GM18517 (cell line): ENCODE data around the gene OBP2B.
"Not testable (repeated sequence)": the region's sequence is repeated elsewhere in the genome, so short reads cannot be mapped to it uniquely, and the experiment has no call there.

ENCODE experiments used
- ATAC-seq: cut with Tn5 transposase; IDR thresholded peaks from one replicate; pipeline ENCODE4 v1.9.1; 2021; ENCODE audit warnings: mild to moderate bottlenecking, moderate library complexity; ENCODE audit not compliant: unreplicated experiment

The OBP2B gene, protein sequence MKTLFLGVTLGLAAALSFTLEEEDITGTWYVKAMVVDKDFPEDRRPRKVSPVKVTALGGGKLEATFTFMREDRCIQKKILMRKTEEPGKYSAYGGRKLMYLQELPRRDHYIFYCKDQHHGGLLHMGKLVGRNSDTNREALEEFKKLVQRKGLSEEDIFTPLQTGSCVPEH

DNA sequence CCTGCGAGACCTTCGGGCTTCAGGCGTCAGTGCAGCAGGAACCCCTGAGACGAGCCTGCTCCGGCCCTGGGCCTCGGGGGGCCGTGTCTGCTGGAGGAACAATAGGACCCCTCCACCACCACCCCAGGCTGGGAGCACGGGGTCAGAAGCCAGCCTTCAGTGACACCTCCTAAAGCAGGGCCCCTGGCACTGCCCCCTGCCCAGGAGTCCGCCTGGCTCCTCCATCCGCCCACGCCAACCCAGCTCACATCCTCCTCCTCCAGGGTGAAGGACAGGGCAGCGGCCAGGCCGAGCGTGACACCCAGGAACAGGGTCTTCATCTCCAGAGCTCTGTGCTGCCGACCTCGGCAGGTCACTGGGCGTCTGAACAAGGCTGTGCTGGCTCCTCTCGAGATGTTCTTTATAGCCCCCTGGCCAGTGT is at the start of gene OBP2B:
OBP2B (minus strand) TSS at position 371 of the 421 bp plus-strand sequence; CDS start at position 320, 51 bp downstream.
- ATAC-seq, result not testable (repeated sequence)

DNA sequence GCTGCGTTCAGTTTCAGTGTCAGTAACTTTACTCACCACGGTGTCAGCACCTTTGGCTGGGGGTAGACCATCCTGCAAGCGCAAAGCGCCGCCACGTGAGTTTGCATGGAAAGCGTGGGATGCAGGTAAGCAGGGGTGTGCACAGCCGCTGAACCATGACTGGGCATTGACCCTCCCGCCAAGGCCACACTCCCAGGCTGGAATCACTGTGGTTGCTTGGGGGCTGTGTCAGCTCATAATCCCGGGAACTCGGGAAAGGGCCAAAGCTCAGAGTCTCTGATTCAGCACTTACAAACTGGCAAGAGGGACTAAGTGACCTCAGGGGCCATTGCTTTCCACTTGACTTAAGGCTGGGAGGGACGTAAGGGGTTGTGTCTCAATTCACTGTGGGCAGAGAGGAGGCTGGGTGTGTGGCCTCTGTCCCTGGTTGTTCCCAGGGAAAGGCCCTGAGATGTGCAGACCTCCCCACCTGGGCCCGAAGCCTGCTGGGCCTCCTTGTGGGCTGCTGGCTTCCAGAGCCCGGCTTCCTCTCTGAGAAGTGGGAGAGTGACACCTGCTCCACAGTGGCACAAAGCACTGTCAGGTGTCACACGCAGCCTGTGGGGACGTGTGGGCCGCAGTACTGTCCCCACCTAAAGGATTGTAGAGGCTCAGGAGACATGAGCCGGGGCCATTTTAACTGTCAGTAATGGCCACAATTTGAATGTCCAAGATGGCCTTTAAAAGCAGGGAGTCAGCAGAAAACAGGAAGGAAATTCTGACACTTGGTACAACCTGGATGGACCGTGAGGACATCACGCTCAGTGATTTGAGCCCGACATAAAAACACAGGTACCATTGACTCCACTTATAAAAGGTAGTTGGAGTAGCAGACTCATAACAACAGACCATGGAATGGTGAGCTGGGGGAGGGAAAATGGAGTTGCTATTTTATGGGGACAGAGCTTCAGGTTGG is 49.3 kb upstream of the OBP2B start:
- no peak for ATAC-seq

DNA sequence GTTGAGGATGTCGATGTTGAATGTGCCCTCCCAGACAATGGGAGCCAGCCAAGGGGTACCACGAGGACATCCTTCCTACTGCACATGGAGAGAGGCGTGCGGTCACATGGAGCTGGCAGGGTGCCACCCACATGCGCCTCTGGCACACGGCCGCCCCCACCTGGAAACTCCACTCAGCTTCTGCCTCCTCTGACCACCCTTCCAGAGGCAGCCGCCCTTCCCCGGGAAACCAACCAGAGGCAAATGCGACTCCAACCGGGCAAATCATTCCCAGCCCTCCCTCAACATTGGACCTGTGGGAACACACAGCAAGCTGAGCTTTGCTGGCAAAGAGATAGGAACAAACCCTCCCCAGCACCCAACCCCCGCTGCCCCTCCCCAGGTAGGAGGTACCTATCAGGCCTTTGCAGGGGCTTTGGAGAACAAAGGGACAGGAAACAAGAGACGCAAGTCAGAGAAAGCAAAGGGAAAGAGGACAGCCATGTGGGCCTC is 48.5 kb upstream of the OBP2B start:
- ATAC-seq, result no peak

DNA sequence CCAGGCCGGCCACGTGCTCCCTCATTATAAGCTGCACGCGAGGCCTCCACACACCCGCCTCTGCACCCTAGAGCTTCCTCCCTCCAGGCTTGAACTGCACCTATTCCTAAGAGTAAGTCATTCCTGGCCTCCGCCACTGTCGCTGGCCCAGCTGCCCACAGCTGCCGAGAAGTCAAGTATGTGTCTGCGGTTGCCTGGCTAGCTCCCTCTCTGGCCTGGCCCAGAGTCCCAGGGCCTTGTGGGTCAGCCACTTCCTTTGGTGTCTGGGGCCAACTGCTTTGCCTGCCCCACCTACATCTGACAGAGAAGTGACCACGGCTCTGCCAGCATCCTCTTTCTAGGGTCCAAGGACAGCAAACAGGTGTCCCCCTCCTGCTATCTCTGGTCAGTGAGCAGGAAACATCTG is 47.6 kb upstream of the OBP2B start:
- ATAC-seq, result no peak

DNA sequence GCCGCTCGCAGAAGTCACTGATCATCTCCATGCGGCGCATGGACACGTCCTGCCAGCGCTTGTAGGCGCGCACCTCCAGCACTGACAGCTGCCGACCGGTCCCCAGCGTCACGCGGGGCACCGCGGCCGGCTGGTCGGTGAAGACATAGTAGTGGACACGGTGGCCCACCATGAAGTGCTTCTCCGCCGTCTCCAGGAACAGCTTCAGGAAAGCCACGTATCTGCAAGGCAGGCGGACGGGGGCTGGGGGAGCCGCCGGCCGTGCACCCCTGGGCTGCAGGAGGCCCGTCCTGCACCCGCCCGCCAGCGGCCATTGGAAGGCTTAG is 47.0 kb upstream of the OBP2B start:
- ATAC-seq, result no peak

DNA sequence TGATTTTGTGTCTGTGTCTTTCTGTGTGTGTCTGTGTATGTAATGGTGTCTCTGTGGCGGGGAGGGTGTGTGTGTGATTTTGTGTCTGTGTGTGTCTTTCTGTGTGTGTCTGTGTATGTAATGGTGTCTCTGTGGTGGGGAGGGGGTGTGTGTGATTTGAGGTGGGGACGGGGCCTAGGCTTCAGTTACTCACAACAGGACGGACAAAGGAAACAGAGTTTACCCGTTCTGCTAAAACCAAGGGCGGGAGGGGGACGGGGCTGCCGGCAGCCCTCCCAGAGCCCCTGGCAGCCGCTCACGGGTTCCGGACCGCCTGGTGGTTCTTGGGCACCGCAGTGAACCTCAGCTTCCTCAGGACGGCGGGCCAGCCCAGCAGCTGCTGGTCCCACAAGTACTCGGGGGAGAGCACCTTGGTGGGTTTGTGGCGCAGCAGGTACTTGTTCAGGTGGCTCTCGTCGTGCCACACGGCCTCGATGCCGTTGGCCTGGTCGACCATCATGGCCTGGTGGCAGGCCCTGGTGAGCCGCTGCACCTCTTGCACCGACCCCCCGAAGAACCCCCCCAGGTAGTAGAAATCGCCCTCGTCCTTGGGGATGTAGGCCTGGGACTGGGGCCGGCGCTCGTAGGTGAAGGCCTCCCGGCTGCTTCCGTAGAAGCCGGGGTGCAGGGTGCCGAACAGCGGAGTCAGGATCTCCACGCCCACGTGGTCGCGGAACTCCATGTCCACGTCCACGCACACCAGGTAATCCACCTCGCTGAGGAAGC is 46.5 kb upstream of the OBP2B start:
- ATAC-seq, result no peak

DNA sequence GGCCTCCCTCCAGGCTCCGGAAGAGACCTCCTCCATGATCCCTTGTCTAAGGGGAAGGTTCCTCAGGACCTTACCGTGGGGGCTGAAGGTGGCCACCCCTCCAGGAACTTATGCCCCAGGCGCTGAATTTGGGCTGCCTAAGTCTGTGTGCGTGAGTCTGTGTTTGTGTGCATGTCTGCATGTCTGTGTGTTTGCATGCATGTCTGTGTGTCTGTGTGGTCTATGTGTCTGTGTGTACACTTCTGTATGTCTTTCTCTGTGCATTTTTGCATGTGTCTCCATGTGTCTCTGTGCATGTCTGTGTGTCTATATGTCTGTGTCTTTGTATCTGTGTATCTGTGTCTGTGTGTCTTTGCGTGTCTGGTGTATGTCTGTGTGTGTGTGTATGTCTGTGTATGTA is 45.4 kb upstream of the OBP2B start:
- no peak for ATAC-seq

DNA sequence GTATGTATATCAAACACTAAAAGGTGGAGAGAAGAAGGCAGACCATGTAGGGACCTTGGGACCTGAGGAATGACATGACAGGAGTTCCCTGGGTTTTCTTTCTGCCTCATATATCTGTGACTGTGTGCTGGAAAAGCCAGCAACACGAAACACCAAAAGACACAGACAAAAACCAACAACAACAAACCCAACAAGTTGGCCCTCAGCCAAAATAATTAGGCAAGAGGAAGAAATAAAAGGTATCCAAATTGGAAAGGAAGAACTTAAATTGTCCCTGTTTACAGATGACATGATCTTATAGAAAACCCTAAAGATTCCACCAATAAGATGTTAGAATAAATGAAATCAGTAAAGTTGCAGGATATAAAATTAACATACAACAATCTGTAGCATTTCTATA is 44.2 kb upstream of the OBP2B start:
- ATAC-seq, result no peak

DNA sequence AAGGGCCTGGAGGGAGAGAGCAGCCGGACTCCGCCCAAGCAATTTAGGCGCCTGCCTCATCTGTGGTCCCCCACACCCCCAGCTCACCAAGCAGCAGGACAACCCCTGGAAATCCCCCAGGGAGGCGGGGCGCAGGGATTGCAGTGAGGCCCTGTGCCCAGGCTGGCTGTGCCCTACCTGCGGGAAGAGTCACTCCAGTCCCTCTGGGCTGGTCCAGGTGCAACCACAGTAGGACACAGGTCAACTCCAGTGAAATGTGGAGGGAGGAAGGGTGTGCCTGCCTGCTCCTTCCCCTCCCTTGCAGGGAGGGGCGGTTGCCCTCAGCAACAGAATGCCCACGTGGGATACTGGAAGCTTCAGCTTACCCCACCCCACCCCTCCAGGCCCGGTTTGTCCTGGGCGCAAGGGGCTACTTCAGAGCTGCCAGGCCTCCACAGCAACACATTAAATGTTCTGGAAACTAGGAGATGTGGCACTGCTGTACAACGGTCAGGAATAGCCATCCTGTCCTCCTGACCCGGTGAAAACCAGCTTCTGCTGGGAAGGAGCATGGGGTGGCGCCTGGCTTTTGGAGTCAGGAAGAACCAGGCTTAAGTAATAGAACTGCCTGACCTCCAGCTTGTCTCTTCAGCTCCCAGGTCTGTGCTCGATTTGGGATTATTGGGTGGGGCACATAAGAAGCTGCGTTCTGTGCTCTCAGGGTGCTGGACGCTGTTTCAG is 43.4 kb upstream of the OBP2B start:
- ATAC-seq, result no peak

DNA sequence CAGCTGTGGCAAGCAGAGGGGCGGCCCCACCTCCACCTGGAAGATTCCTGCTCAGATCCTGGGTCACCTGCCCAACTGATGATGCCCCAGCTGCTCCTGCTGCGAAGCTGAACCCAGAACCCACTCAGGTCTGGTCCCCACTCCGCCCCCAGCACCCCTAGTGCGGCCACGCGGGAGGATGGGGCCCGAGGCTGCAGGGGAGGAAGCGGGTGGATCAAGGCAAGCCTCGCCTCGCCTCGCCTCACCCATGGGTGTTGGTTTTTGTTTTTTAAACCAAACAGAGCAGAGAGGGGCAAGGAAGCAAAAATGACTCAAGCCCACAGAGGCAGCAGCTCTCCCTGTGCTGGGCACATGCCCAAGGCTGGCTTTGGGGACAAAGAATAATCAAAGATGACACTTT is 42.7 kb upstream of the OBP2B start:
- ATAC-seq, result no peak

DNA sequence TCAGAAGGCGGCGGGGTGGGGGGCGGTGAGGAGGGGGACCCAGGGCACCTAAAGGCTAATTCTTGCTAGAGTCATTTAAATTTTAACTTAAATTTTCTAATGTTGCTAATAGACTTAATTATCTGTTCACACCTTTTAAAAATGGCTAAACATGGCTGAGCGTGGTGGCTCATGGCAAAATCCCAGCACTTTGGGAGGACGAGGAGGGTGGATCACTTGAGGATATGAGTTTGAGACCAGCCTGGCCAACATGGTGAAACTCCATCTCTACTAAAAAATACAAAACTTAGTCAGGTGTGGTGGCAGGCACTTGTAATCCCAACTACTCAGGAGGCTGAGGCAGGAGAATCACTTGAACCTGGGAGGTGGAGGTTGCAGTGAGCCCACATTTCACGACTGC is 42.2 kb upstream of the OBP2B start:
- ATAC-seq, result not testable (repeated sequence)

DNA sequence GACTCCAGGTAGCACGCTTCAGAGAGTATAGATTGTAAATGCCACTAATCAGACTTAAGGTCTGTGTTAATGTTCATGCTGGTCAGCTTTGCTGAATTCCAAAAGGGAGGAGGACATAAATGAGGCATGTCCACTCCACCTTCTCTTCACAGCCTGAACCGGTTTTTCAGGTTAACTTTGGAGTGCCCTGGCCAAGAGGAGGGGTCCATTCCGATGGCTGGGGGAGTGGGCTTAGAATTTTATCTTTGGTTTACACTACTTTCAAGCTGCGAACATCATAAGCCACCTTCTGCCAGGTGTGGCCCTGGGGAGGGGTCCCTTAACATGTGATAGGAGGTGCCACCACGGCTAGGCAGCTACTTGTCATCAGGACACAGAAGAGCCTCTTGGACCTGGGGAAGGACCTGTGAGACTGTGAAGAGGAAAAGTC is 41.7 kb upstream of the OBP2B start:
- no peak for ATAC-seq

DNA sequence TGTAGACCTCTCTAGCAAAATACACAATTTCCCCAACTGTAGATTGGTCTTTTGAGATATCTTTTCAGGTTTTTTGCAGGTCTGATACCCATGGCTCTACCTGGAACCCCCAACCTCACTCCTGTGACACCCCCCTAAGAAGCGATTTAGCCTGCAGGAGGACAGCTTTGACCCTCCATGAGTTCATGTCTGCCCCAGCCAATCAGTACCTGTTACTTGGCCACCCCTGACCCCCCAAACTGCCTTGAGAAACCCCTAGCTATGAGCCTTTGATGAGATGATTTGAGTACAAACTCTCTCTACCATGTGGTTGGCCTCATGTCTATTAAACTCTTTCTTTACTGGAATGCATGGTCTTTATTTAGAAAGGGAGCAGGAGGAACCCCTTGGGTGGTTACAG is 40.3 kb upstream of the OBP2B start:
- no peak for ATAC-seq

DNA sequence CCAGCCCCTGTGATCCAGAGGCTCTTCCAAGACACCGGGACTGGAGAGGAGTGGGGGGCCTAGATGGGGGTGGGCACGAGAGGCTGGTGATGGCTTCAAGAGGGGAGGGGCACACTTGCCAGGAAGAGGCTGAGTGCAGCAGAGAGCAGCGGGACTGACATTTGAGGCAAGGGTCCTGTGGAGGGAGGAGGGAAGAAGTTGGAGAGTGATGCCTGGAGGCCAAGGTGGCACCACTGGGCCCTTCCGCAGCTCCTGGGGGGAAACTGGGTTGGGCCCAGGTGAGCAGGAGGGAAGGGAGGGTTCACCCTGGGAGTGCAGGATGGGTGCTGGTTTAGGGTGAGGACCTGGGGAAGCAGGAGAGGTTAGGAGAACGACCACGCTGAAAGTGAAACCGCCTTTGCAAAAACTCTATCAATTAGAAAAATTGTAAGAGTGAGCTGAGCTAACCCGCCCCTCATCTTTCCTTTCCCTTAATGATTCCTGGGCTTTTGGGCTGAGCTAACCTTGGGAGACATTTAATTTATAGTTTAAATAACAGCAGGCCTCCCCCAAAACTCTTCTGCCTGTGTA is 39.8 kb upstream of the OBP2B start:
- no peak for ATAC-seq

DNA sequence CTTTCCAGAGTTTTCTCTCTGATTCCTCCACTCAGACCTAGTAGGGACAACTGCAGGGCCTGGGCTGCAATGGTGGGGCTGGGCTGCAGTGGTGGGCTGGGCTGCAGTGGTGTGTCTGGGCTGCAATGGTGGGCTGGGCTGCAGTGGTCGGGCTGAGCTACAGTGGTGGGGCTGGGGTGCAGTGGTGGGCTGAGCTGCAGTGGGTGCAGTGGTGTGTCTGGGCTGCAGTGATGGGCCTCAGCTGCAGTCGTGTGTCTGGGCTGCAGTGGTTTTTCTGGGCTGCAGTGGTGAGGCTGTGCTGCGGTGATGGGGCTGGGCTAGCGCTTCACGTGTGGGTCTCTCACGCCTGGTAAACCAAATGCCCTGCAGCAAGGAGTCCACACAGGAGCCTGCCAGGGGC is 38.6 kb upstream of the OBP2B start:
- no peak for ATAC-seq

DNA sequence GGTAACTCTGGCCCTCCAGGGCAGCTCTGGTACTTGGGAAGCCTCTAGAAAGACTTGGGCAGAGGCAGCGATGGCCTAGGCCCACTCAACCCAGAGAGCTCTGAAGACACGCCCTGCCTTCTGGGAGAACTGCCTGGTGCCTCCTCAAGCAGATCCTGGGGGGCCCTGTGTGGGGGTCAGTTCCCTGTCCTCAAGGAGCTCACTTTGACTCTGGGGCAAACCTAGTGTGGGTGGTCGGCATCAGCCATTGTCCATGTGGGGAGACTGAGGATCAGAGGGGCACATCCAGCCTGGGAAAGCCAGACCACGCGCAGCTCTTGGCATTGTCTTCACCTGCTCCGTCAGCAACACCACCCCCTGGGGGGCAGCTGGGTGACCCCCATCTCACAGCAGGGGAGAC is 37.9 kb upstream of the OBP2B start:
- no peak for ATAC-seq

DNA sequence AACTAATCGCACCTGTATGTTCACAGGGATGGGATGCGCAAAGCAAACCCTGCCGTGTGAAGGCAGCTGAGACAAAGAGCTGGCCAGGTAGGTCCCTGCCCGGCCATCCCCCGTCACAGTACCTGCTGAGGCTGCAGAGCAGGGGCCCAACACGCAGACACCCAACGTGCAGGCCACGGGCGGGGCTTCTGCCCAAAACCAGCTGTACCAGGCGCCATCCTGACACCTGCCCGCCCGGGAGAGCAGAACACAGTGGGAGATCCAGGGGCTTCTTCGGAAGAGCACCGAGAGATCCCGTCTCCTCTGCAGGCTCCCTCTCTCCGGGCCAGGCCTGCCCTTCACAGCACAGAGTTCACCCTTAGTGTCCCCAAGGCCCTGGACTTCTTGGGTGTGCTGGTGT is 37.5 kb upstream of the OBP2B start:
- no peak for ATAC-seq

DNA sequence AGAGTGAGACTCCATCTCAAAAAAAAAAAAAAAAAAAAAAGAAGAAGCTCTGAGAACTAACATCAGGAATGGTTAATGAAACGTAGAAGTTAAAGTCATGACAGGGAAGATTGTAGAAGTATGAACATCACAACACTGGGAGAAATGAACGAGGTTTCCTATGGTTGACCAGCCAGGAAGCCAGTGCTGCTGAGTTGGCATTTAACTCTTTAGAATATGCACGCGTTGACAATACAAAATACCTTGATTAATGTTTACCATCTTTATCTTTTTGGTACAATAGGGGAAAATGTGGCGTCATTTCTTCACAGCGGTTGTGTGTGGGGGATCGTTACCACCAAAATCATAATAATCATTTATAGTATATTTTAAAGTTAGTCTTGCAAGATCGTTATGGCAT is 33.9 kb upstream of the OBP2B start:
- no peak for ATAC-seq

DNA sequence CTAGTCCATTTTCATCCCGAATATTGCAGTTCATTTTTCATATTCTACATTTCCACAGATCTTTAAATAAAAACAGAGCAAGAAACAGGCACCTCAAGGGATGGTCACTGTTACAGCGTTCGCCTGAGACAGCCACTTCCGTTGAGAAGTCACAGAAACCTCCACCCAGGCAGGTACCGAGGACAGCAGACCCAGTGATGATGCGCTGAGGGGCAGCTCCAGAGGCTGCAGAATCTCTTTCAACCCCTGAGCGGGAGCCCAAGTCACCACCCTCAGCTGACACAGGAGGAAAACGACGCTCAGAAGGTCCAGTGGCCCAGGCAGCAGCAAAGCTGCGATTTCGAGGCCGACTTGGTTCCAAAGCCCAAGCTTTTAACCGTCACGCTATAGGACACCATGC is 33.2 kb upstream of the OBP2B start:
- no peak for ATAC-seq

DNA sequence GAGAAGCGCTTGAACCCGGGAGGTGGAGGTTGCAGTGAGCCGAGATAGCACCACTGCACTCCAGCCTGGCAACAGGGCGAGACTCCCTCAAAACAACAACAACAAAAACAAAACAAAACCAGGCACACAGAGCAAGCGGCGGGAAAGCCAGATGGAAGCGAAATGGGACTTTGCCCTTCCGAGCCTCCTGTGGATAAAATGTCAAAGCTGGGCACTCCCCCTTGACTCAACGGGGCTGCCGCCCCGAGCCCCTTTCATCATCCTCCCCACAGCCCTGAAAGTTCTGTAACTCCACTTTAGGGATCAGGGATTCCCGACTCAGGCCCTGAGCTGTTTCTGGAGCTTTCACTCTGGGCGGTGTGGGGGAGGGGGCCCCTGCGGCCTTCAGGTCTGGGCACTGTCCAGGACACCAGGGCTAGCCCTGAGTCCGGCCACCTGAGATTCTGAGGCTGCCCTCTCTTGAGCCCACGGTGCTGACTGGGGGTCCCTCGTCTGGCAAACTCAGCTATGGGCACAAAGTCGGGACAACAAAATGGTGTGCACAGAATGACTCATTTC is 30.6 kb upstream of the OBP2B start:
- ATAC-seq, result no peak
